ENCODE results near the gene TTC28. TPM values are rescaled to one million over a fixed set of nuclear protein-coding genes. Genes with fewer than 3 reads are reported as not detected.
"Not testable (repeated sequence)": the region's sequence is repeated elsewhere in the genome, so short reads cannot be mapped to it uniquely, and the experiment has no call there.

The TTC28 gene
- polyA plus RNA-seq, 5 donors: 27.1 to 42.4 (median 37.1) TPM

GRCh38 chr22:28678778-28679610 lies 646 bp downstream of the TTC28 start:
- not testable (repeated sequence) for DNase-seq

- not testable (repeated sequence) for DNase-seq
Observed at GRCh38 chr22:28678170-28678569, 1.5 kb downstream of the TTC28 start.

GRCh38 chr22:28674121-28674563 lies 5.5 kb downstream of the TTC28 start:
- DNase-seq: no peak

GRCh38 chr22:28670756-28671155 lies 8.9 kb downstream of the TTC28 start:
- no peak for DNase-seq

- DNase-seq: no peak
Observed at GRCh38 chr22:28670161-28670560, 9.5 kb downstream of the TTC28 start.

- no peak for DNase-seq
Observed at GRCh38 chr22:28669387-28669786, 10.3 kb downstream of the TTC28 start.

GRCh38 chr22:28663569-28663942 lies 16.1 kb downstream of the TTC28 start:
- DNase-seq: not testable (repeated sequence)

GRCh38 chr22:28658448-28658847 lies 21.2 kb downstream of the TTC28 start:
- DNase-seq: no peak

GRCh38 chr22:28656181-28656580 lies 23.5 kb downstream of the TTC28 start:
- DNase-seq: no peak

GRCh38 chr22:28650463-28650862 lies 29.2 kb downstream of the TTC28 start:
- DNase-seq: no peak

GRCh38 chr22:28648792-28649191 lies 30.8 kb downstream of the TTC28 start:
- DNase-seq: no peak

- no peak for DNase-seq
Observed at GRCh38 chr22:28647216-28647615, 32.4 kb downstream of the TTC28 start.

GRCh38 chr22:28639321-28639720 lies 40.3 kb downstream of the TTC28 start:
- DNase-seq: no peak

GRCh38 chr22:28637225-28637624 lies 42.4 kb downstream of the TTC28 start:
- DNase-seq: no peak

- no peak for DNase-seq
Observed at GRCh38 chr22:28630177-28630574, 49.5 kb downstream of the TTC28 start.

- DNase-seq: no peak
Observed at GRCh38 chr22:28629420-28630176, 50.0 kb downstream of the TTC28 start.

- no peak for DNase-seq
Observed at GRCh38 chr22:28628766-28629165, 50.9 kb downstream of the TTC28 start.

GRCh38 chr22:28627791-28628190 lies 51.8 kb downstream of the TTC28 start:
- DNase-seq: no peak

GRCh38 chr22:28620244-28620922 lies 59.3 kb downstream of the TTC28 start:
- no peak for DNase-seq

GRCh38 chr22:28619236-28619635 lies 60.4 kb downstream of the TTC28 start:
- DNase-seq: no peak

GRCh38 chr22:28615423-28615822 lies 64.2 kb downstream of the TTC28 start:
- not testable (repeated sequence) for DNase-seq

GRCh38 chr22:28609921-28610320 lies 69.7 kb downstream of the TTC28 start:
- DNase-seq: no peak

Data from right lung (tissue), 5 donors.